ENCODE data around the gene TNKS1BP1. TPM values are rescaled to one million over a fixed set of nuclear protein-coding genes. Genes with fewer than 3 reads are reported as not detected.

TNKS1BP1 gene
- total RNA-seq, 2 experiments from 2014 or later: 12.9 to 13.2 TPM

- POLR2A ChIA-PET: no interaction called here
- no peak for DNase-seq
- Histone ChIP-seq H3K9me3 (ENCODE audit: control insufficient read depth in 1 of 2, insufficient read depth in 1 of 2, low read length in 2 of 2) (no peaks in the 10 kb centered on the region), H3K4me3 (ENCODE audit: low read length) (no peak overlapping the region), H3K4me1 (ENCODE audit: insufficient read depth, low read length) (no peaks in the 10 kb centered on the region), H3K27ac (ENCODE audit: low read depth in 1 of 2, low read length in 2 of 2) (no peak overlapping the region), H3K27me3 (ENCODE audit: control insufficient read depth in 1 of 2, insufficient read depth in 2 of 2, low read length in 2 of 2) (peaks cover 12 to 15% of the 10 kb centered on the region in 2 experiments), H3K36me3 (ENCODE audit: insufficient read depth, low read length) (no peaks in the 10 kb centered on the region)
- intact Hi-C loops (cut with DNase I, micrococcal nuclease): no loop called here
- peaks cover 5% of the 10 kb centered on the region for H3K9me3 Mint-ChIP-seq
- no peaks in the 10 kb centered on the region for H3K36me3 Mint-ChIP-seq (ENCODE audit: low read depth)
- CTCF ChIA-PET: no interaction called here
- H3K27ac Mint-ChIP-seq: no peak overlapping the region
- no peak for TF ChIP-seq CTCF (IDR thresholded peaks at IDR 0.05)
- H3K27me3 Mint-ChIP-seq: peaks cover 32% of the 10 kb centered on the region
- H3K4me1 Mint-ChIP-seq (ENCODE audit: low read depth): peaks cover 5% of the 10 kb centered on the region
- no peak overlapping the region for H3K4me3 Mint-ChIP-seq
- no peak for ATAC-seq (ENCODE audit: poor library complexity)
Measured at GRCh38 chr11:57278721-57279095, 46.0 kb downstream of the TNKS1BP1 start.

GRCh38 chr11:57277845-57278720 lies 46.7 kb downstream of the TNKS1BP1 start:
- no peaks in the 10 kb centered on the region for H3K4me1 ChIP-seq (ENCODE audit: insufficient read depth, low read length)
- H3K9me3 ChIP-seq (ENCODE audit: control insufficient read depth in 1 of 2, insufficient read depth in 1 of 2, low read length in 2 of 2): no peaks in the 10 kb centered on the region
- Mint-ChIP-seq H3K4me3 (no peak overlapping the region), H3K4me1 (ENCODE audit: low read depth) (peaks cover 5% of the 10 kb centered on the region), H3K27me3 (peaks cover 32% of the 10 kb centered on the region), H3K9me3 (peaks cover 5% of the 10 kb centered on the region), H3K36me3 (ENCODE audit: low read depth) (no peaks in the 10 kb centered on the region), H3K27ac (no peak overlapping the region)
- H3K36me3 ChIP-seq (ENCODE audit: insufficient read depth, low read length): no peaks in the 10 kb centered on the region
- no peak overlapping the region for H3K27ac ChIP-seq (ENCODE audit: low read depth in 1 of 2, low read length in 2 of 2)
- ChIA-PET POLR2A (no interaction called here), CTCF (no interaction called here)
- no peak for ATAC-seq (ENCODE audit: poor library complexity)
- H3K4me3 ChIP-seq (ENCODE audit: low read length): no peak overlapping the region
- intact Hi-C loops (cut with DNase I, micrococcal nuclease): no loop called here
- TF ChIP-seq CTCF (IDR thresholded peaks at IDR 0.05): peak; percentile 59
- peak in 5 of 14 experiments; percentile 3 to 29 (median 18) for DNase-seq
- H3K27me3 ChIP-seq (ENCODE audit: control insufficient read depth in 1 of 2, insufficient read depth in 2 of 2, low read length in 2 of 2): peaks cover 12 to 15% of the 10 kb centered on the region in 2 experiments

GRCh38 chr11:57276971-57277675 lies 47.6 kb downstream of the TNKS1BP1 start:
- TF ChIP-seq CTCF (IDR thresholded peaks at IDR 0.05): no peak
- peaks cover 33% of the 10 kb centered on the region for H3K27me3 Mint-ChIP-seq
- ChIA-PET POLR2A (no interaction called here), CTCF (no interaction called here)
- H3K4me3 Mint-ChIP-seq: no peak overlapping the region
- Histone ChIP-seq H3K9me3 (ENCODE audit: control insufficient read depth in 1 of 2, insufficient read depth in 1 of 2, low read length in 2 of 2) (no peaks in the 10 kb centered on the region), H3K27me3 (ENCODE audit: control insufficient read depth in 1 of 2, insufficient read depth in 2 of 2, low read length in 2 of 2) (peaks cover 12 to 15% of the 10 kb centered on the region in 2 experiments), H3K4me1 (ENCODE audit: insufficient read depth, low read length) (no peaks in the 10 kb centered on the region), H3K36me3 (ENCODE audit: insufficient read depth, low read length) (no peaks in the 10 kb centered on the region), H3K4me3 (ENCODE audit: low read length) (no peak overlapping the region), H3K27ac (ENCODE audit: low read depth in 1 of 2, low read length in 2 of 2) (no peak overlapping the region)
- ATAC-seq (ENCODE audit: poor library complexity) (no peak), DNase-seq (no peak)
- H3K9me3 Mint-ChIP-seq: peaks cover 3% of the 10 kb centered on the region
- intact Hi-C loops (cut with DNase I, micrococcal nuclease): no loop called here
- H3K27ac Mint-ChIP-seq: no peak overlapping the region
- H3K36me3 Mint-ChIP-seq (ENCODE audit: low read depth): no peaks in the 10 kb centered on the region
- H3K4me1 Mint-ChIP-seq (ENCODE audit: low read depth): peaks cover 5% of the 10 kb centered on the region

All from CD4-positive, alpha-beta T cell (primary cell).